ENCODE measurements around the gene MIS18A. TPM values are rescaled to one million over a fixed set of nuclear protein-coding genes. Genes with fewer than 3 reads are reported as not detected.

MIS18A gene, protein sequence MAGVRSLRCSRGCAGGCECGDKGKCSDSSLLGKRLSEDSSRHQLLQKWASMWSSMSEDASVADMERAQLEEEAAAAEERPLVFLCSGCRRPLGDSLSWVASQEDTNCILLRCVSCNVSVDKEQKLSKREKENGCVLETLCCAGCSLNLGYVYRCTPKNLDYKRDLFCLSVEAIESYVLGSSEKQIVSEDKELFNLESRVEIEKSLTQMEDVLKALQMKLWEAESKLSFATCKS
- total RNA-seq = 1 to 10 TPM; 3.5 to 5.3 (median 4.1) TPM

DNA sequence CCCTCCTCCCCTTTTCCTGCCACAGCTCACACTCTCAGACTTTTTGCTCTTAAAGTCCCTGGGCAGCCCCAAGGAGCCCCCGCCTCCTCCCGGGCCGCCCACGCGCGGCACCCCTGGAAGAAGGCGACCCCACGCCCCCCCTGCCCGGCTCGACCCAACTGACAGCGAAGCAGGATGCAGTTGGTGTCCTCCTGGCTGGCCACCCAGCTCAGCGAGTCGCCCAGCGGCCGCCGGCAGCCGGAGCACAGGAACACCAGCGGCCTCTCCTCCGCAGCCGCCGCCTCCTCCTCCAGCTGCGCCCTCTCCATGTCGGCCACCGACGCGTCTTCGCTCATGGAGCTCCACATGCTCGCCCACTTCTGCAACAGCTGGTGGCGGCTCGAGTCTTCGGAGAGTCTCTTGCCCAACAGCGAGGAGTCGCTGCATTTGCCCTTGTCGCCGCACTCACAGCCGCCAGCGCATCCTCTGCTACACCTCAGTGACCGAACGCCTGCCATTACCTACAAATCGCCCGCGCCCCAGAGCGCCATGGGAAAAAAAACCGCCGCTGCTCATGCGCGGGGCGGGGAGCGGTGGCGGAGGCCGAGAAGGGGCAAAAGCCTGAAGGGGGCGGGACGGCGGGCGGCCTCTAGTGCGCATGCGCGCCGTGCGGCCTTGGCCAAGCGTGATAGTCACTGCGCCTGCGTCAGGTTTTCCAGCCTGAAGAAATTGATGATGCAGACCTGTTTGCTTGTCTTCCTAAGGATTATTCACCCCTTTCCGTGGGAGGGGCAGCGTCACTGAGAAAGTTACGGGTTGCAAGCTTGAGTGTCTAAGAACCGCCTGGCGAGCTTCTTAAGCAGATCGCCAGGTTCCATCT lies at the start of gene MIS18A:
Gene MIS18A (minus strand): TSS at position 532 of the 859 bp plus-strand sequence. CDS start 35 bp downstream, at position 497.
- TF ChIP-seq, protein P1, sequence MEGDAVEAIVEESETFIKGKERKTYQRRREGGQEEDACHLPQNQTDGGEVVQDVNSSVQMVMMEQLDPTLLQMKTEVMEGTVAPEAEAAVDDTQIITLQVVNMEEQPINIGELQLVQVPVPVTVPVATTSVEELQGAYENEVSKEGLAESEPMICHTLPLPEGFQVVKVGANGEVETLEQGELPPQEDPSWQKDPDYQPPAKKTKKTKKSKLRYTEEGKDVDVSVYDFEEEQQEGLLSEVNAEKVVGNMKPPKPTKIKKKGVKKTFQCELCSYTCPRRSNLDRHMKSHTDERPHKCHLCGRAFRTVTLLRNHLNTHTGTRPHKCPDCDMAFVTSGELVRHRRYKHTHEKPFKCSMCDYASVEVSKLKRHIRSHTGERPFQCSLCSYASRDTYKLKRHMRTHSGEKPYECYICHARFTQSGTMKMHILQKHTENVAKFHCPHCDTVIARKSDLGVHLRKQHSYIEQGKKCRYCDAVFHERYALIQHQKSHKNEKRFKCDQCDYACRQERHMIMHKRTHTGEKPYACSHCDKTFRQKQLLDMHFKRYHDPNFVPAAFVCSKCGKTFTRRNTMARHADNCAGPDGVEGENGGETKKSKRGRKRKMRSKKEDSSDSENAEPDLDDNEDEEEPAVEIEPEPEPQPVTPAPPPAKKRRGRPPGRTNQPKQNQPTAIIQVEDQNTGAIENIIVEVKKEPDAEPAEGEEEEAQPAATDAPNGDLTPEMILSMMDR (IDR thresholded peaks at IDR 0.05) = no peak
- ATAC-seq (ENCODE audit: low FRiP score) (peak; percentile 95), DNase-seq (ENCODE audit: low spot score) (peak; percentile 87)

DNA sequence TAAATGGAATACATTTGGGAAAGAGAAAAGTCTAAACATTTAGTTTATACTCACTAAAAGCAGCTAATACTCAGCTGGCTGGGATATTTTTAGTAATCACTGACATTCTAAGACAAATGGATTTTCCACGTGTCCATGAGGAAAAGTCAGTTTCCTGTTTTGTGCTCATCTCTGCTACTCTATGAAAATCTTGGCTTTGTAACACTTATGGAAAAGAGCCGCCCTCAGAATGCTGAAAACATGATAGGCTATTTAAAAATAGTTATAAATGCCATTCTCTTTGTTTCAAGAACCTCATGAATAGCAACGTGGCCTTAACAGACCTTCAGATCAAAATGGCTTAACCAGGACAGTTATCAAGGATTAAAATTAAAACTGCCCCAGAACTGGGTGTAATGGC lies 49.7 kb upstream of the MIS18A start:
- ATAC-seq (ENCODE audit: low FRiP score) (peak; percentile 7), DNase-seq (ENCODE audit: low spot score) (no peak)
- TF ChIP-seq, protein P1 (IDR thresholded peaks at IDR 0.05) = no peak

- DNase-seq (ENCODE audit: low spot score) (no peak), ATAC-seq (ENCODE audit: low FRiP score) (no peak)
- TF ChIP-seq, protein P1 (IDR thresholded peaks at IDR 0.05) = no peak
Measured at GRCh38 chr21:32325706-32326105, 46.9 kb upstream of the MIS18A start.

- ATAC-seq (ENCODE audit: low FRiP score) = no peak
- no peak for DNase-seq (ENCODE audit: low spot score)
- TF ChIP-seq, protein P1 (IDR thresholded peaks at IDR 0.05) = no peak
Measured at GRCh38 chr21:32322676-32323075, 43.8 kb upstream of the MIS18A start.

- DNase-seq (ENCODE audit: low spot score) (no peak), ATAC-seq (ENCODE audit: low FRiP score) (no peak)
- TF ChIP-seq, protein P1 (IDR thresholded peaks at IDR 0.05) = no peak
Measured at GRCh38 chr21:32322103-32322502, 43.3 kb upstream of the MIS18A start.

- DNase-seq (ENCODE audit: low spot score) = no peak
- TF ChIP-seq, protein P1 (IDR thresholded peaks at IDR 0.05) = no peak
- ATAC-seq (ENCODE audit: low FRiP score) = no peak
Measured at GRCh38 chr21:32321480-32321879, 42.6 kb upstream of the MIS18A start.

Measured in omental fat pad (tissue), 4 donors.